HUES48 (cell line): ENCODE results near the gene USP53.

Source experiments
- H3K27ac ChIP-seq: one replicate; pipeline ENCODE4 v1.7.0; 2013; ENCODE audit warnings: low read depth, low read length, inconsistent platforms
- H3K27me3 ChIP-seq: 2 replicates; pipeline ENCODE4 v1.6.1; 2013; ENCODE audit warnings: mild to moderate bottlenecking, low read length; ENCODE audit not compliant: control insufficient read depth, insufficient read depth
- H3K36me3 ChIP-seq: 2 replicates; pipeline ENCODE4 v1.6.1; 2013; ENCODE audit warnings: low read length; ENCODE audit not compliant: control insufficient read depth, insufficient read depth
- H3K4me1 ChIP-seq: 2 replicates; pipeline ENCODE4 v1.6.1; 2013; ENCODE audit warnings: mild to moderate bottlenecking, low read length; ENCODE audit not compliant: control insufficient read depth, insufficient read depth
- H3K4me3 ChIP-seq: 2 replicates; pipeline ENCODE4 v1.5.1; 2013; ENCODE audit warnings: mild to moderate bottlenecking, low read depth, low read length
- H3K9ac ChIP-seq: 2 replicates; pipeline ENCODE4 v1.6.1; 2013; ENCODE audit warnings: mild to moderate bottlenecking, low read depth, low read length, moderate library complexity
- H3K9me3 ChIP-seq: 2 replicates; pipeline ENCODE4 v1.6.1; 2013; ENCODE audit warnings: low read length; ENCODE audit not compliant: control insufficient read depth, insufficient read depth

USP53 gene

DNA sequence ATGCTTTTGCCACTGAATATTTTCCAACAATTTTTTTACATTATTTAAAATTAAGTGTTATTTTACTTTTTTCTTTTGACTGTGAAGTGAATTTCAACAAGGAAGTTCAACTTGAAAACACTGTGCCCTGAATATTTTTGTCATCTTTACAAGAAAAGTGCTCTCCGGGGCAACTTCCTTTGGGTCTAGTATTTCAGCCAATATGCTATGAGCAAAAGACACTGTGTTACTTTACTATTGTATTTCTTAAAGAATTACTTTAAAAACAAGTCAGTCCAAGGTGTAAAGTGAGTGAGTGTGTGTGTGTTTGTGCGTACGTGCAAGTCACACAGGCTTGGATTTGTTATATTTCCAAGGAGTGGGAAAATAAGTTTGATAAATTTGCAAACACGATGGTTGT lies 7.6 kb upstream of the USP53 start:
- no peaks in the 10 kb centered on the region for H3K36me3 ChIP-seq
- no peak overlapping the region for H3K4me3 ChIP-seq
- peaks cover 22% of the 10 kb centered on the region; the same call in 1 of the 2 replicates for H3K4me1 ChIP-seq

DNA sequence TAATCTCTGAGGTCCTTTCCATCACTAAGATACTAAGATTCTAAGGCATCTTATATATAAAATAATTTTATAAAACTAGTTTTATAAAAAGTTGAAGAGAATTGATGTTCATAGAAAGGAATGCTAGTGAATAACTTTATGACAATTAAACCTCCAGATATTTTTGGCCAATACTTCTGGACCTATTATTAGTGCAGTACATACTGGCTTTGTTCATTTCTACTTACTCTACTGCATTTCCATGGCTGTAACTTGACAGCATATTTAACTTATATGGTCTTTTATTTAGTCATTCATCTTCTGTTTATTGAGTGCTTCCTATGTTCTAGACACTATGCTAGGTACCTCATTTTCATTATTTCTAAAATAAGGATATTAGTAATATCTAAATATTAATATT lies 6.8 kb upstream of the USP53 start:
- Histone ChIP-seq H3K9ac (no peak overlapping the region), H3K9me3 (no peaks in the 10 kb centered on the region), H3K4me3 (no peak overlapping the region), H3K27ac (no peak overlapping the region), H3K4me1 (peaks cover 25% of the 10 kb centered on the region; the same call in 1 of the 2 replicates), H3K27me3 (peaks cover 3% of the 10 kb centered on the region; the same call in 1 of the 2 replicates), H3K36me3 (no peaks in the 10 kb centered on the region)

More for the DNA sequence above, 7.6 kb upstream of the USP53 start:
- Histone ChIP-seq H3K9ac (no peak overlapping the region), H3K9me3 (no peaks in the 10 kb centered on the region), H3K27ac (no peak overlapping the region), H3K27me3 (no peaks in the 10 kb centered on the region)

DNA sequence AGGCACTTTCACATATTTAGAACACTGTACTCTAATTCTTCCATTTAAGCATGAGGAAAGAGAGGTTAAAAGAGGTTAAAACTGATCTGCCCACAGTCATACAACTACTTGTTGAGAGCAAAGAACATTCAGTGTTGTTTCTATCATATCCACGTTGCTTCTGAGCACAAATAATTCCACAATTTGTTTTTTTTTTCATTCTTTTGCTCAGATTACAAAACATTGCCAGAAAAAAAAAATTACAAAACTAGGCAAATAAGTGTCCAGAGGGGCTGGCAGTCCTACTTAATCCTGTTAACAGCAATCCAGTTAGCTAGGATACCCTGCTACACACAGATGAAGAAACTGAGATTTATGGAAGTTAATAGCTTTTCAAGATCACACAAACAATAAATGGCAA lies 6.3 kb upstream of the USP53 start:
- Histone ChIP-seq H3K4me1 (peaks cover 30% of the 10 kb centered on the region), H3K4me3 (no peak overlapping the region), H3K27me3 (peaks cover 8% of the 10 kb centered on the region; the same call in 1 of the 2 replicates)

DNA sequence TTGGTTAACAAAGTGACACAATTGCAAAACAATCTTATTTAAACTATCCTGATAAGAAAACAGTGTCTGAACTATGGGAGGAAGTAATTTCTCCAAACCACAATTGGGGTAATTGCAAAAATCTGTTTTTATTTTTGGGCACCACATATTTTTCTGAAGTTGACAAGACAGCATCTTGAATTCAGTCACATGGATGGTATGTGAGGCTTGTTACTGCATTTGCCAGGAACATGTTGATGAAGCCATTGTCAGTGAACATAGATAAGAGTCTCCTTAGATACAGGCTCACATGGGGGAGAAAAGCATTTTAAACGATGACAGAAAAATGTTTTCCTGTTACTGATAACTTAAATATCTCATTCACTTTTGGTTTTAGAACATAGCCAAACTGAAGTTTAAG lies 5.5 kb upstream of the USP53 start:
- Histone ChIP-seq H3K9ac (no peak overlapping the region), H3K27me3 (peaks cover 9% of the 10 kb centered on the region; the same call in 1 of the 2 replicates), H3K27ac (no peak overlapping the region), H3K4me3 (no peak overlapping the region), H3K36me3 (no peaks in the 10 kb centered on the region), H3K9me3 (no peaks in the 10 kb centered on the region), H3K4me1 (peaks cover 32% of the 10 kb centered on the region)

More for the DNA sequence above, 6.3 kb upstream of the USP53 start:
- Histone ChIP-seq H3K9me3 (no peaks in the 10 kb centered on the region), H3K27ac (no peak overlapping the region), H3K36me3 (no peaks in the 10 kb centered on the region), H3K9ac (no peak overlapping the region)

DNA sequence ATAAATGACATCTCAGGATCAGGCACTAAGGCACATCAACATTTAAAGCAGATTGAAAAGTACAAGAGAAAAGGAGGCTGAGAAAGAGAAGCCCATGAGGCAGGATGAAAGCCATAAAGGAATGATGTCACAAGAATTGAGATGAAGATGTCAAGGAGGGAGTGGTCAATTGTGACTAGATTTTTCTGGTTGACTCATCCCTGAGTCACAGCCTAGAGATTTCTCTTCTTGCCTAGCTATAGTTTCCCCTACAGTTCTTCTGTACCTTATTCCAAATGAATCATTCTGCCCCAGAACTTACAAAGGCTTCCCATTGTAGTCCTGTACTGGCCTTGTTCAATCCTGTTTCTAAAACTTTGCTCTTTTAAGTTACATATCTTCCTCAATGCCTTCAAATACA lies 3.4 kb upstream of the USP53 start:
- H3K9ac ChIP-seq, result no peak overlapping the region
- H3K27ac ChIP-seq, result peak overlapping the region; percentile 79
- peaks cover 32% of the 10 kb centered on the region for H3K4me1 ChIP-seq
- no peaks in the 10 kb centered on the region for H3K36me3 ChIP-seq
- H3K9me3 ChIP-seq, result no peaks in the 10 kb centered on the region
- H3K27me3 ChIP-seq, result peaks cover 9% of the 10 kb centered on the region; the same call in 1 of the 2 replicates
- H3K4me3 ChIP-seq, result no peak overlapping the region

DNA sequence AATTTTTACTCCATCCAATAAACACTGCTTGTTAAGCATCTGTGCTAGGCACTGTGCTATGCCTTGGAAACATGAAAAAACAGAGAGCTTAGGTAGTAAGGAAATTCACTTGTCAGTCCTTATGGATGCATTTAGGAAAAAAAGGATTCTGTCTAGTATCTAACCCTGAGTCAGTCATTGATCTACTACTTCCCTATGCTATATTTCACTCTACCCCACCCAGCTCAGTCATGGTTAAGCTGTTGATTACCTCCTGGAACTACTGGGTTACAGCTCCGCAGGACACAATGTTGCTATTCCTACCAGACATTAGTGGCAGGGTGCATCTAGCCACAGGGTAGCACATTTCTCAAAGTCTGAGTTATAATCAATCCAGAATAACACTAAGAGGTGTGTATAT lies 2.9 kb upstream of the USP53 start:
- peak overlapping the region; percentile 79 for H3K27ac ChIP-seq
- H3K9ac ChIP-seq, result no peak overlapping the region
- H3K9me3 ChIP-seq, result no peaks in the 10 kb centered on the region
- peaks cover 31% of the 10 kb centered on the region for H3K4me1 ChIP-seq
- peaks cover 9% of the 10 kb centered on the region; the same call in 1 of the 2 replicates for H3K27me3 ChIP-seq
- no peaks in the 10 kb centered on the region for H3K36me3 ChIP-seq
- no peak overlapping the region for H3K4me3 ChIP-seq

DNA sequence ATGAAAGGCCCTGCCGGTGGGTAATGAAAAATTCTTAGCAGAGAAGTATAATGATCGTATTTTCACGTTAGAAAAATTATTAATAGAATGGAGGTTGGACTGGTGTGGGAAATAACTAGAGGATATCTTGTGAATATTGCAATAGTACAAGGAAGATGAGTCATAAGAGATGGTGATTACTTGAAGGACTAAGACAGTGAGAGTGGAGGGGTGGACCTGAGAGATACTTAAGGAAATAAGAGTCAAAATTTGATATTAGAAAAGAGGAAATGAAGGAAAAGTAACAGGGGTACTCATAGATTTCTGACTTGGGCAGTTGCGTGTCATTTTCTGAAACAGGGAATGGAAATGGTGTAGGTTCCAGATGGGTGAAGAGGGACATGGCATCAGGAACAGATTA lies 1.7 kb upstream of the USP53 start:
- Histone ChIP-seq H3K27me3 (peaks cover 9% of the 10 kb centered on the region; the same call in 1 of the 2 replicates), H3K9ac (no peak overlapping the region), H3K36me3 (no peaks in the 10 kb centered on the region), H3K9me3 (no peaks in the 10 kb centered on the region), H3K27ac (peak overlapping the region; percentile 99), H3K4me1 (peaks cover 29% of the 10 kb centered on the region), H3K4me3 (peak overlapping the region; percentile 89)

DNA sequence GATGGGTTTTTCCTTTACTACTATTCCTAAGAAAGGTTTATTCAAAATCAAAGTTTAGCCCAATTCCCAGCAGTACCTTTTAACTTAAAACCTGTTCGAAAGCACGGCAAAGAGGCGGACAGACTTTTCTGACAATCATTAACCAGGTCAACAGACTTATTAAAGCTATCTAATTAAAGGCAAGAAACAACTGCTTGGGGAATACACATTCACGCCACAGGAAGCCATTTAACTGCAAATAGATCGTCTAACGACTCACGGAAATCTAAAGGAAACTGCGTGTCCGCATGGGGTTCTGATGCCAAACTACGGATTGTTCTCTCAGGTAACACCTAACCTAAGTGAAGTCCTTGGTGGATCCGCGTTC lies 663 bp upstream of the USP53 start:
- Histone ChIP-seq H3K4me1 (peaks cover 29% of the 10 kb centered on the region), H3K4me3 (peak overlapping the region; percentile 89), H3K9me3 (no peaks in the 10 kb centered on the region), H3K9ac (peak overlapping the region; percentile 93), H3K27ac (peak overlapping the region; percentile 99), H3K36me3 (no peaks in the 10 kb centered on the region), H3K27me3 (peaks cover 9% of the 10 kb centered on the region; the same call in 1 of the 2 replicates)

DNA sequence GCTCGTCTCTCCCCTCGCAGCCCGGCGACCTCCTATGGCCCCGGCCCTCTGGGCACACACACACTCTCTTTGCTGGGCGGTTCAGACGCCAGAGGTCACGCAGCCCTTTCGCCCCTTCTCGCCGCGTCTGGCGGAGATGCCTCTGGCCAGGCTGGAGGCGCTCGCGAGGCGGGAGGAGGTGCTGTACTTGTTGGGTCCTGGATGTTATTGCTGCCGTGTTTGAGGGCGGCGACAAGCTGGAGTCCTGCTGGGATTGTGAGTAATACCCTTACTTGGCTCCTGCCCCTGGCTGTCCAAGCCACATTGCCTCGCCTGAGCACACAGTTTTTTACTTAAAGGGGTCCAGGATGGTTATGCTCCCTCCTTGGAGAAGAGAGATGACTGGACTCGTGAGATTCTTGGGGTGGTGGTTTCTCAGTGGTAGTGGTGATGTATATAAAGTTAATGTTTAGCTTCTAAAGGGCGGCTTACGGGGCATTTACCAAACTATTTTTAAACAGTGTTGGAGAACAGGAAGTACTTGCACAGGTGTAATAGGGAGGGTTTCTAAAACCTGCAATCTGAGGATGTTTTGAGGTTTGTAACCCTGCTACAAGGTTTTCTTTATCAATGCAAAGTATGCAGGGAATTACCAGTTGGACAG lies 572 bp downstream of the USP53 start:
- peaks cover 9% of the 10 kb centered on the region for H3K36me3 ChIP-seq
- peaks cover 9% of the 10 kb centered on the region; the same call in 1 of the 2 replicates for H3K27me3 ChIP-seq
- H3K4me3 ChIP-seq, result peak overlapping the region; percentile 89
- H3K9me3 ChIP-seq, result no peaks in the 10 kb centered on the region
- H3K27ac ChIP-seq, result peak overlapping the region; percentile 99
- H3K4me1 ChIP-seq, result peaks cover 26% of the 10 kb centered on the region
- H3K9ac ChIP-seq, result peak overlapping the region; percentile 85

DNA sequence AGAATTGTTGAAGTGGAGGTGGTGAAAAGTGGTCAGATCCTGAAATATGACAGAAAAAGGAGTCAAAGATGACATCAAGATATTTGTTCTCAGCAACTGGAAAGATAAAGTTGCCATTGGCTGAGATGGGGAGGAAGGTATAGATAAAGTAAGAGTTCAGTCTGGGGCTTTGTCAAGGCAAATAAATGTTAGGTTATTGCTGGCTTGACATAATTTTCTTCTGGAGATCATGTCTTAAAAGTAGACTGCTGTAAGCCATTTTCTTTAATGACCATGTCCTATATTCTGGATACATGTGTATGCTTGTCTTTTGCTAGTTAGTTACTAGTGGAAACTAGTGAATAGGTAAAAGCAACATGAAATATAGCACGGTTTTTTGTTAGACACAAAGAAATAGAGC lies 5.6 kb downstream of the USP53 start:
- H3K4me1 ChIP-seq, result peaks cover 6% of the 10 kb centered on the region; the same call in 1 of the 2 replicates
- no peak overlapping the region for H3K27ac ChIP-seq
- no peak overlapping the region for H3K4me3 ChIP-seq
- no peaks in the 10 kb centered on the region for H3K9me3 ChIP-seq
- H3K36me3 ChIP-seq, result peaks cover 50% of the 10 kb centered on the region
- H3K9ac ChIP-seq, result no peak overlapping the region
- H3K27me3 ChIP-seq, result no peaks in the 10 kb centered on the region

DNA sequence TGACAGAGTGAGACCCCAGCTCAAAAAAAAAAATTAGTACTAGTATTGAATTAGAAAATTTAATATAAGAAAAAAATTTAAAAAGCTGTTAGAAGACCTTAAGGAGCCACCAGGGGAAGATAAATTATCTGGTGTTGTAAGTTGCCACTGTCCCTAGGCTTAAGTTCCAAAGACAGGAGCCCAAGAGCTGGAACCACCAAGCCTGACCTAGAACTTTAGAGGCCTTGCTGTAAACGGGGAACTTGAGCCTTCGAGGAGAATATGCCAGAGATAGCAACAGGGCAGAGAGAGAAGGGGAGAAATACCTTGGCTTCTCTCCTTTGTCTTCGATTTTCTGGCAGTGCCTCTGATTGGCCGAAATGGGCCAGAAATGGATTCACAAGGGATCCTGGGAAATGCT lies 8.9 kb downstream of the USP53 start:
- H3K9ac ChIP-seq, result no peak overlapping the region
- H3K9me3 ChIP-seq, result no peaks in the 10 kb centered on the region
- H3K27me3 ChIP-seq, result no peaks in the 10 kb centered on the region
- no peak overlapping the region for H3K4me3 ChIP-seq
- peaks cover 50% of the 10 kb centered on the region for H3K36me3 ChIP-seq
- no peak overlapping the region for H3K27ac ChIP-seq
- H3K4me1 ChIP-seq, result no peaks in the 10 kb centered on the region
